Measurements from ENCODE around the gene TMTC2.

The TMTC2 gene

GRCh38 chr12:83158613-83159207, 472.0 kb downstream of the TMTC2 start:
- TF ChIP-seq, protein P1, sequence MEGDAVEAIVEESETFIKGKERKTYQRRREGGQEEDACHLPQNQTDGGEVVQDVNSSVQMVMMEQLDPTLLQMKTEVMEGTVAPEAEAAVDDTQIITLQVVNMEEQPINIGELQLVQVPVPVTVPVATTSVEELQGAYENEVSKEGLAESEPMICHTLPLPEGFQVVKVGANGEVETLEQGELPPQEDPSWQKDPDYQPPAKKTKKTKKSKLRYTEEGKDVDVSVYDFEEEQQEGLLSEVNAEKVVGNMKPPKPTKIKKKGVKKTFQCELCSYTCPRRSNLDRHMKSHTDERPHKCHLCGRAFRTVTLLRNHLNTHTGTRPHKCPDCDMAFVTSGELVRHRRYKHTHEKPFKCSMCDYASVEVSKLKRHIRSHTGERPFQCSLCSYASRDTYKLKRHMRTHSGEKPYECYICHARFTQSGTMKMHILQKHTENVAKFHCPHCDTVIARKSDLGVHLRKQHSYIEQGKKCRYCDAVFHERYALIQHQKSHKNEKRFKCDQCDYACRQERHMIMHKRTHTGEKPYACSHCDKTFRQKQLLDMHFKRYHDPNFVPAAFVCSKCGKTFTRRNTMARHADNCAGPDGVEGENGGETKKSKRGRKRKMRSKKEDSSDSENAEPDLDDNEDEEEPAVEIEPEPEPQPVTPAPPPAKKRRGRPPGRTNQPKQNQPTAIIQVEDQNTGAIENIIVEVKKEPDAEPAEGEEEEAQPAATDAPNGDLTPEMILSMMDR (conservative IDR thresholded peaks at IDR 0.05; ENCODE audit: low read depth): no peak
- H3K27ac ChIP-seq: no peak overlapping the region
- DNase-seq (ENCODE audit: low spot score): no peak
- ChIA-PET POLR2A (ENCODE audit: low non-redundant PET) (no interaction called here), CTCF (no interaction called here)

DNA sequence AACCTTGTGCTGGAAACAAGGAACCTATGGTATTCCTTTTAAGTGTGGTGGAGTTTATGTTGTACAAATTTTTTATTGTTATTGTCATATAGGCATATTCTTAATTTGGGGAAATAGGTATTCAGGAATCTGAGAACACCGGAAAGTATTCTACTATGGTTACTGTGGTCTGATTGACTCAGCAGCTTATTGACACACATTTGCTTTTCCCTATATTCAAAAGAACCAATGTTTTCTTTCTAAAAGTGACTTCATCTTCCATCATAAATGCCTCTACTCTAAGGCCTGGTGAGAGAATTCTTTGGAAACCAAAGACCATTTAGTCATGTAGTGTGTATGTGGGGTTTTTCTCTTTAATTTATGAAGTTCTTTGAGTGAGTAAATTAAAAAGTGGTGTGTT, 474.8 kb downstream of the TMTC2 start:
- ChIA-PET CTCF (interaction anchor here (0.6 kb wide), 1 partner anchor 32 kb away, joined by 3 read pairs; no protein-coding TSS in a partner anchor), POLR2A (ENCODE audit: low non-redundant PET) (no interaction called here)
- TF ChIP-seq, protein P1 (conservative IDR thresholded peaks at IDR 0.05; ENCODE audit: low read depth): no peak
- H3K27ac ChIP-seq: no peak overlapping the region
- DNase-seq (ENCODE audit: low spot score): no peak

GRCh38 chr12:83168751-83169150, 482.0 kb downstream of the TMTC2 start:
- DNase-seq (ENCODE audit: low spot score): no peak
- CTCF ChIA-PET: no interaction called here
- POLR2A ChIA-PET (ENCODE audit: low non-redundant PET): no interaction called here
- H3K27ac ChIP-seq: no peak overlapping the region
- TF ChIP-seq, protein P1 (conservative IDR thresholded peaks at IDR 0.05; ENCODE audit: low read depth): no peak

- POLR2A ChIA-PET (ENCODE audit: low non-redundant PET): no interaction called here
Measured at GRCh38 chr12:83172441-83172840, 485.7 kb downstream of the TMTC2 start.

GRCh38 chr12:83172866-83173649, 486.4 kb downstream of the TMTC2 start:
- POLR2A ChIA-PET (ENCODE audit: low non-redundant PET): no interaction called here
- H3K27ac ChIP-seq: no peak overlapping the region
- TF ChIP-seq, protein P1 (conservative IDR thresholded peaks at IDR 0.05; ENCODE audit: low read depth): no peak
- DNase-seq (ENCODE audit: low spot score): no peak
- CTCF ChIA-PET: no interaction called here

More at GRCh38 chr12:83172441-83172840, 485.7 kb downstream of the TMTC2 start:
- H3K27ac ChIP-seq: no peak overlapping the region
- TF ChIP-seq, protein P1 (conservative IDR thresholded peaks at IDR 0.05; ENCODE audit: low read depth): no peak
- DNase-seq (ENCODE audit: low spot score): no peak
- CTCF ChIA-PET: no interaction called here

DNA sequence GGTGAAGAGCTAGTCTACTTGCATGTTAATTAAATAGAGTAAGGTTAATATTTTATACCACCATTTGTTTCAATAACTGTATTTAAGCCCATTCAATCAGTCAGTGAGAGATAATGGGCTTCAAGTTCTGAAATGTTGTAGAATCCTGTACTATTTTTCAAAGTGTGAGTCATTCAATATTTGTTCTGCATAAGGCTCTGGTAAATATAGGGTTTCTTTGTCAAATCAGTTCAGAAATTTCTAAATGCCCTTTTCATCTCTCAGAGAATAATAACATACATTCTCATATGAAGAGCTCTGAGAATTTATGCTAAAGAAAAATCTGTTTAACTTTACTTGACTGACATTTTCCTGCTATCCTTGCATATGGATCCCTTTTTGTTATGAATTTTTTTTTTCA, 493.3 kb downstream of the TMTC2 start:
- ChIA-PET CTCF (interaction anchor here (0.7 kb wide), 1 partner anchor 34 kb away, joined by 5 read pairs; no protein-coding TSS in a partner anchor), POLR2A (ENCODE audit: low non-redundant PET) (no interaction called here)
- DNase-seq (ENCODE audit: low spot score): no peak
- TF ChIP-seq, protein P1 (conservative IDR thresholded peaks at IDR 0.05; ENCODE audit: low read depth): no peak
- H3K27ac ChIP-seq: no peak overlapping the region

Measured in RWPE1 (cell line).